A673 (cell line): ENCODE data around the gene NDC80. TPM values are rescaled to one million over a fixed set of nuclear protein-coding genes. Genes with fewer than 3 reads are reported as not detected.

Experiments used
- BruUV-seq: library from RNA; stranded (reverse); fragments of 400-500 nt; replicated peaks from 2 replicates; lab custom pipeline; 2021; lab: Mats Ljungman, UMichigan
- CTCF ChIA-PET: fragments of 300-600 bp; sonication (Branson Sonifier 250); formaldehyde crosslinking; loops from one replicate; lab custom pipeline; 2022; ENCODE audit warnings: antibody characterized with exemption; lab: Charles Lee
- POLR2A ChIA-PET: fragments of 300-600 bp; sonication (Branson Sonifier 250); formaldehyde crosslinking; loops from one replicate; lab custom pipeline; 2022; ENCODE audit warnings: antibody characterized with exemption; ENCODE audit not compliant: low non-redundant PET; lab: Charles Lee
- DNase-seq: peaks from one replicate; pipeline ENCODE4 v3.0.0-alpha.2; 2015; ENCODE audit warnings: low spot score
- H3K27ac ChIP-seq: fragments of 200-600 bp; sonication (generic); 2 replicates; pipeline ENCODE4 v1.5.1; 2016; ENCODE audit warnings: mixed run types, low read depth, mild to moderate bottlenecking, mixed read lengths, antibody characterized with exemption, low read length; ENCODE audit not compliant: poor library complexity, severe bottlenecking
- H3K27me3 ChIP-seq: fragments of 200-600 bp; sonication (generic); replicated peaks from 2 replicates; pipeline ENCODE4 v1.6.1; 2017; ENCODE audit warnings: mixed run types, low read depth, mild to moderate bottlenecking, mixed read lengths, antibody characterized with exemption, low read length; ENCODE audit not compliant: insufficient read depth, poor library complexity
- H3K36me3 ChIP-seq: fragments of 200-600 bp; sonication (generic); 2 replicates; pipeline ENCODE4 v1.6.1; 2016; ENCODE audit warnings: mixed run types, mild to moderate bottlenecking, mixed read lengths, antibody characterized with exemption, low read length; ENCODE audit not compliant: insufficient read depth, poor library complexity, severe bottlenecking
- H3K4me1 ChIP-seq: fragments of 200-600 bp; sonication (generic); 2 replicates; pipeline ENCODE4 v1.6.1; 2017; ENCODE audit warnings: mixed run types, mild to moderate bottlenecking, mixed read lengths, antibody characterized with exemption, low read length; ENCODE audit not compliant: insufficient read depth, poor library complexity, severe bottlenecking
- H3K4me3 ChIP-seq: fragments of 200-600 bp; sonication (generic); 2 replicates; pipeline ENCODE4 v1.5.1; 2016; ENCODE audit warnings: low read depth, mixed run types, mild to moderate bottlenecking, mixed read lengths, low read length; ENCODE audit not compliant: poor library complexity, severe bottlenecking
- H3K9me3 ChIP-seq: fragments of 200-600 bp; sonication (generic); 2 replicates; pipeline ENCODE4 v1.6.1; 2016; ENCODE audit warnings: mixed run types, low read depth, mild to moderate bottlenecking, mixed read lengths, antibody characterized with exemption, low read length; ENCODE audit not compliant: poor library complexity, severe bottlenecking
- CTCF ChIP-seq: fragments of 300-800, 200-600 bp; sonication (generic); conservative IDR thresholded peaks from 2 replicates; pipeline ENCODE4 v1.5.1; 2017; ENCODE audit warnings: low read depth, mild to moderate bottlenecking, antibody characterized with exemption, low read length, moderate library complexity, mixed read lengths
- EZH2 ChIP-seq: fragments of 200-600 bp; sonication (generic); IDR thresholded peaks from 2 replicates; pipeline ENCODE4 v1.6.1; 2017; ENCODE audit warnings: borderline replicate concordance, low read depth, mild to moderate bottlenecking, mixed read lengths, antibody characterized with exemption, low read length; ENCODE audit not compliant: poor library complexity, severe bottlenecking
- intact Hi-C: fragments of 100-400 bp; cut with micrococcal nuclease; formaldehyde crosslinking; loops from one replicate; pipeline ENCODE4 v1.10.0; 2022; ENCODE audit not compliant: unreplicated experiment
- total RNA-seq: library from RNA; stranded (reverse); gene quantifications from 2 replicates; pipeline ENCODE4 v1.2.3, GENCODE V29; 2021

NDC80 gene
- total RNA-seq, 1 experiment from 2014 or later, result 72.6 TPM

- no peak for TF ChIP-seq EZH2
- TF ChIP-seq CTCF, result no peak
- peaks cover 7% of the 10 kb centered on the region for H3K36me3 ChIP-seq
- no peak for DNase-seq
- no TSS peak for BruUV-seq
- peaks cover 5% of the 10 kb centered on the region for H3K4me1 ChIP-seq
- intact Hi-C loops, result loop anchor here (5.0 kb wide), 1 partner anchor 956 kb away; no protein-coding TSS in a partner anchor
- H3K27ac ChIP-seq, result no peak overlapping the region
- ChIA-PET CTCF (no interaction called here), POLR2A (no interaction called here)
- no peak overlapping the region for H3K4me3 ChIP-seq
- H3K27me3 ChIP-seq, result no peaks in the 10 kb centered on the region
- H3K9me3 ChIP-seq, result no peaks in the 10 kb centered on the region
Measured at GRCh38 chr18:2538236-2538635, 33.1 kb upstream of the NDC80 start.

DNA sequence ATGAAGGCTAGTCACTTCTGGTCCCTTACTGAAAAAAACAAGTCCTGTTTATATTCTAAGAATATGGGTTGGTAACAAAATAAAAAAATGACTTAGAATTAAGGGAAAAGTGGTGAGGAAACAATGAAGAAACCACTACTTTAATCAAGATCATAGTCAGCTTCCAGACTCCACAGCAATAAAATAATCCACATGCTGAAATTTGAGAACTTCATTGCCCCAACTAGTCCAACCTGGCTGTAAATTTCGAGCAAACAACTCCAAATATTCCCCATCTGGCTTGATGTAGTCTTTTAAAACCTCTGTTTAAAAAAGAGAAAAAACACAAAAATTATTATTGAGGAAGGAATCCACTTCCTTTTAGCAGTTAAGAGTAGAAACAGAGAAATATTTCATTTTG, 32.5 kb upstream of the NDC80 start:
- POLR2A ChIA-PET, result no interaction called here
- DNase-seq, result no peak
- Histone ChIP-seq H3K4me3 (no peak overlapping the region), H3K27ac (no peak overlapping the region), H3K9me3 (no peaks in the 10 kb centered on the region), H3K36me3 (peaks cover 7% of the 10 kb centered on the region), H3K27me3 (no peaks in the 10 kb centered on the region), H3K4me1 (peaks cover 5% of the 10 kb centered on the region)
- CTCF ChIA-PET, result no interaction called here
- no TSS peak for BruUV-seq
- intact Hi-C loops, result loop anchor here (5.0 kb wide), 1 partner anchor 957 kb away; no protein-coding TSS in a partner anchor
- TF ChIP-seq EZH2 (no peak), CTCF (no peak)

DNA sequence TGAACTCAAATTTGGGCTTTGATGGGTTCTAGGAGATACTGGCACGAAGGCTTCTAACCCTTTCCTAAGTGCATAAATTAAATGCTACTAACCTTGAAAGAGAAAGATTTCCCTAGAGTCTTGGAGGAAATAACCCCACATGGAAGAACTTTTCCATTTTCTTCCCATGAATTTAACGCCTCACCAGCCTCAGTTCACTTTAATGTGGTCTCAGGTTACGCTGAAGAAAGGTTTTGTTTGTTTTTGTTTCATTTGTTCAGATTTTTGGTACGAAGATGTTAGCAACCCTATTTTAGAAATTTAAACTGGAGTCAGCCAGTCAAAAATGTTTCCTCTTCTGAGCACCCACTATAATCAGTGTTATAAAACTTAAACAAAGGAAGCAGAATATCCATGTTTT, 30.8 kb upstream of the NDC80 start:
- intact Hi-C loops, result no loop called here
- BruUV-seq, result no TSS peak
- POLR2A ChIA-PET, result no interaction called here
- peaks cover 7% of the 10 kb centered on the region for H3K36me3 ChIP-seq
- TF ChIP-seq EZH2 (no peak), CTCF (no peak)
- H3K4me3 ChIP-seq, result no peak overlapping the region
- H3K4me1 ChIP-seq, result peaks cover 5% of the 10 kb centered on the region
- H3K27me3 ChIP-seq, result no peaks in the 10 kb centered on the region
- CTCF ChIA-PET, result no interaction called here
- no peak overlapping the region for H3K27ac ChIP-seq
- H3K9me3 ChIP-seq, result no peaks in the 10 kb centered on the region
- no peak for DNase-seq
